Transverse colon (tissue), 3 donors: ENCODE results near the gene SPNS3.

ENCODE experiments used
- CTCF ChIP-seq, 5 experiments: fragments of 200-600 bp in 3 of 5; fragments of 450-650 bp in 2 of 5; sonication (generic) in 3 of 5; IDR thresholded peaks; 1 replicate in 2 of 5; 2 replicates in 3 of 5; pipeline ENCODE4 v1.5.1; 2016 to 2017; ENCODE audit warnings: antibody characterized with exemption in 5 of 5, inconsistent platforms in 3 of 5, mild to moderate bottlenecking in 2 of 5, moderate library complexity in 1 of 5
- POLR2A ChIP-seq: fragments of 450-650 bp; IDR thresholded peaks from one replicate; pipeline ENCODE4 v1.6.1; 2016; ENCODE audit warnings: antibody characterized with exemption, mild to moderate bottlenecking, moderate library complexity

GRCh38 chr17:4520060-4520893, 86.5 kb downstream of the SPNS3 start:
- TF ChIP-seq POLR2A (no peak), CTCF (IDR thresholded peaks at IDR 0.05) (no peak)
